SKM-1 (cell line): ENCODE measurements around the gene LDLRAD4.

Experiments
- DNase-seq: peaks from one replicate; lab custom pipeline; 2025; ENCODE audit not compliant: unreplicated experiment; lab: John Stamatoyannopoulos, UW

The LDLRAD4 gene

DNA sequence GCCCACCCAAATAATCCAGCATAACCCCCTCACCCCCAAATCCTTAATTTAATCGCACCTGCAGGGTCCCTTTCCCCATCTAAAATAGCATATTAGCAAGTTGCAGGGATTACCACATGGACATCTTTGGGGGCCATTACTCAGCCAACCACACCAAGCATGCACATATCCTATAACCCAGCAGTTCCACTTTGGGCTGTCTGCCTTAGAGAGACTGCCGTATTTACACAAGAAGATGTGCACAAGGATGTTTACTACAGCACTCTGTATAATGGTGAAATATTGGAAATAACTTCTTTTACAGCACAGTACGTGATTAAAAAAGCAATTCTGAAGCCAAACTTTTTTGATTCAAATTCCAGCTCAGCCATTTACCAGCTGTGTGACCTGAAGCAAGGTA is 17.3 kb upstream of the LDLRAD4 start:
- no peak for DNase-seq

DNA sequence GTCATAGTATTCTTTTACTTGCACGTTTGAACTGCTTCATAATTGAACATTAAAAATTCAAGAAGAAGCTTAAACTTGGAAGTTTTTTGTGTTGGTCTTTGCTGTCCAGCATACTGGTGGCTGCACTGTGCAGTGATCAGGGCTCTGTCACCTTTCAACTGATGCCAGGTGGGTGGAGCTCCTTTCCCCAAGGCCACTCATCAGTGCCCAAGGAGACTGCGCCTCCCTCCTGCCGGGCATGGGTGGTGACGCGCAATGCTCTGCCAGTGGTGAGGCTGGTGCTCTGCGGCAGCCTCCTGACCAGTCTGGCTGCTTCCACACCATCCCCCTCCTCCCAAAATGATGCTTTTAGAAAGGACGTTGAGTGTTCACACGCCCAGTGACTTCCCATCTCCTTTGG is 16.0 kb upstream of the LDLRAD4 start:
- DNase-seq: no peak

DNA sequence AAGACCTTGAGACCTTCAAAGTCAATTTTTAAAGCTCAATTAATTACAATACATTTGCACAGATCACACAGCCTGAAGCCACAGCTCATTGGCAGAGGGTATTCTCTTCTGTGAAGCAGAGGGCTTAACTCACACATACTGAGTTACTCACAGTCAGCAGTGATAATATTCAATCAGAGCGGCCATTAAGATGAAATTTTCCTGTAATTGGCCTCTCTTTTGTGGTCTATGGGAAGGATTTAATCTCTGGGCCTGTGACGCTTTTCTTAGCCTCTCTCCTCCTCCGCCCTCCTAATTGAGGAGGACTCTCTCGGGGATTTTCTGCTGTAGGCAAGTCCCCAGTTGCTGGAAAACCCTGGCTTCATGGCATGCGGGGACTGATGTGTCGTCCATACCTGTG is 12.3 kb upstream of the LDLRAD4 start:
- DNase-seq: no peak

DNA sequence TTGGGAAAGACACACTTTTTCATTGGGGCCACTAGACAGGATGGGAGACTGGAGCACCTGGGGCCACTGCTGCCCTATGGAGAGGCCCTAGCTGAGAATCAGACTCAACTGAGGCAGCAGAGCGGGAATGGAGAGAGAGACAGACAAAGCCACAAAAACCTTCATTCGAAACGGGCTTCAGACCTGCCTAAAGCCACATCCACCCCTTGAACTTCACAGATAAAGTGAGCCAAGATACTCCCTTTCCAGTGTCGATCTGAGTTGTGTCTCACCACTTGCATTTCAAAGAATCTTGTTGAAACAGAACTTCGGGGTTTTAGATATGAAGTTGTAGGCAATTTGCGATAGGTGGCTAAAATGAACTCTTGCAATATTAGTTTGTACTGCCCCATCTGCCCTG is 11.3 kb upstream of the LDLRAD4 start:
- DNase-seq: no peak

DNA sequence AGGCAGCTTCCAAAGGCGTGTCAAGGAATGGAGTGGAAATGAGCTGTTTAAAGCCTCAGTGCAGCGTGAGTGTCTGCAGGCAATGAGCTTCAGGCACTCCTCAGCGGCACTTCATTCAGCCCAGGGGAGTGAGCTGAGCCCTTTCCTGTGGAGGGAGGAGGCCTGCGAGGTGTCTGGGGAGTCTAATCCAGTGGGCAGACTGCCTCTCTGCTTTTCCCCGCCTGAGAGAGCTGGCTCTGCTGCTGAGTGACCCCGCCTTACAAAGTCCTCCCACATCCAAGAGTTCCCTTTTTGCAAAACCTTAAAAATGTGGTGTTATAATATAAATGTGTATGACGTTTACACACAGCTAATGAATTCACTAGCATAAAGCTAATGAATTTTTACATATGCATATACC is 7.0 kb upstream of the LDLRAD4 start:
- DNase-seq: no peak

DNA sequence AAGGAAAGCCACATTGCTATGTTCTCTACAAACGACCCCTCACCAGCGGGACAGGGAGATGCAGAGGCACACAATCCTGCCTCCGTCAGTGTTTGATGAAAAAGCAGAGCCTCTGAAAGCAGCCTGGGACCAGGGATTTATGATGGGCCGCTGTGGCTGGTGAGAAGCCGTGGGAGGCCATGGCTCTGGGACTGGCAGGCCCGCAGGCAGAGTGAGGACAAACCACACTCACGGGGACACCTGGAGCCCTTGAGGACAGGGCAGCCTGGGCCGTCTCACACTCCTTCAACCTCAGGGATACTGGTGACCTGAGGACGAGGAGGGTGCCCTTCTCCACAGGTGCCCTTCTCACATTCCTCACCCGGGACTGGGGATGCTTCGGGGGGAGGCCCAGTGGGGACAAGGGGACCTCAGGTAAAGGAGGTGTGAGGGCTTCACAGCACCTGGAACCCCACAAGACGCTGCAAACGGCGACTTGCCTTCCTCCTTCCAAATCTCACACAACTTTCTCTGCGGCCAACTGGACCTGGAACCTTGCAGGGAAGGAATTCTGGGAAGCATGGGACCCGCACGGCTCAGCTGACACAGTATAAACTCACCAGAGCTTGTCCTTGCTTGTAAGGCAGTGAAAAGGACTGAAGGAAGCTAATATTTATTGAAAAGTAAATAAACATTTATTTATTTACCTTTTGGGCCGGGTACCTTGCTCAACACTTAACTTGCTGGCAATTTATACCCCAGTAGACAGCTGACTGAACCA is 5.3 kb upstream of the LDLRAD4 start:
- DNase-seq: no peak

DNA sequence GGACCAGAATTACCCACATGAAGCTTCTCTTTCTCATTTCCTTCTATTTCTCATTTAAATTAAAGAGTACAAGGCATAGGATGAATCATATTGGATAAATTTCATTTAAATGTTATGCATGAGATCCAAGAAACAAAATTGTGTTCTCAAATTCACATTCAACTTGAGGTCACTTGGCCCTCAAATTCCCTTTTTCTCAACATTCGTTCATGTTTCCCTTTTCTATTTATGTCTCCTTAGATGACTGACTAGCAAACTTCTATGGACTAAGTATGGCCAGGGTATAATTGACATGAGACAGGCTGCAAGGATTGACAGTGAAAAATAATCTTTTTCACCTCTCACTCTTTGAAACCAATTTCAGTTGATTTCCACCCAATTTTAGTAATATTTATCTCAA is 4.0 kb upstream of the LDLRAD4 start:
- no peak for DNase-seq

DNA sequence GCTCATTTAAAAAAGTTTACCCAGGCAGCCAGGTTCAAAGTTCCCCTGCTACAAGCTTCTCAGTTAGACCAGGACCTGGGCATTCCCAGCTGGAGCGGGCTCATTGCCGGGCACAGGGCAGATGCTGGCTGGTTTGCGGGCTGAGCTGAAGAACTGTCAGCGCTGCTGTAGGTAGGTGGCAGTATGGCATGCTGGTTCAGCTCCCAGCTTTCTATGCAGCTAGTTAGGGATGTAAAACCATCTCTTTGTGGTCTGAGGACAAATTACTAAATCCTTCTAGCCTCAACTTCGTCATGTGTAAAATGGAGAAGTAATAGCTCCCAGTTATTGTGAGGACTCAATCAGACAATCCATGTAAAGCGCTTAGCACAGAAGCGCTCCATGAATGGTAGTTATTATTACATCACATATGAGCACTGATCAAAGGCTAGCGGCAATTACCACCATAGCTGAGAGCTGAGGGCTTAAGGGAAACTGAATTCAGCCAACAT is 2.4 kb upstream of the LDLRAD4 start:
- DNase-seq: peak; percentile 58

DNA sequence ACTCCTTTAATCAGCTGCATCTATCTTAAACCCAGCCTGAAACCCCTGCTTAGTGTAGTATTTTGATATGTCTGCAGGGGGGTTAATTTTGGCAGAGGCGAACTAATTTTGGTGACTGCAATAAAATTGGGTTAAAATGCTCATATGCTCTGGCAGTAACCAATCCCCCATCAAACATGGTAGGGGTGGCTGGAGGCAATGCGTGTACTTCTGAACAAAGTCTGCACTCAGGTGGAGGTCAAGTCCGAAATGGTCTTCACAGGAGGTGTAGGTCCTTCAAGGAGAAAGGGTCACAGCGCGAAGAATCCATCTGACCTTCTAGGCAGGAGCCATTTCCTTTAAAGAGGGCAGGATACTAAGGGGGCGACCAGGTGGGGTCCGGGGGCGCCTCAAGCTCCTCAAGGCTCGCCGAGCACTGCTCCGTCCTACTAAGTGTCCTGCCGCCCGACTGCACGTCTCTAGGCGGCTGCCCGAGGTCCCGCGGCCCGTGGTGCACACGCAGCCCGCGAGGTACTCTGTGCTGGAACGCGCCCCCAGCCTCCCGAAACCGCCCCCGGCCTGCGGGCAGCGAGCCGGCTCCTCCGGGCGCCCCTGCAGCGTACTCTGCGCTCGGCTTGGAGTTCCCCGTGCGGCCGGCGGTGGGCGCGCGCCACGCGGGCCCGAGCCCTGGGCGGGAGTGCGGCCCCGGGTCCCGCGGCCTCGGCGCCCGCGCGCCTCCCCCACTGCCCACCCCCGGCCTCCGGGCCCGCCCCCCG is 1.7 kb upstream of the LDLRAD4 start:
- DNase-seq: no peak

DNA sequence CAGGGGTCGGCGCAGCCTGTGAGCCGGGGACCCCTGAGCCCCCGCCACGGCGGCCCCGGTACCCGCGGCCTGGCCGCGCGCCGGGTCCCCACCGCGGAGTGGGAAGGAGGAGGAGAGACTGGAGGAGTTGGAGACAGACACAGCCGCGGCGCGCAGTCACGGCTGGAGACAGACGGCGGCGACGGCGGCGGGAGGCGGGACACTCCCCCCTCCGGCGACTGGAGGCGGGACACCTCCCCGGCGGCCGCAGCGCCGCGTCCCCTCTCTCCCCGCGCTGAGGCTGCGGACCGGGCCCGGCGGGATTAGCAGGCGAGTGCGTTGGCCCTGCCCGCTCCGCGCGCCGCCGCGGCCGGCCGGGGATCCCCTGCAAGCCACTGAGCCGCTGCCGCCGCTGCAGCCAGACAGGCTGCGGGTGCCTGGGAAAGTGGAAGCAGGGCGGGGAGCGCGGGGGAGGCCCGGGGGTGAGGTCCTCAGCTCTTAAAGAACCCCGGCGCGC is 1.0 kb upstream of the LDLRAD4 start:
- DNase-seq: no peak

DNA sequence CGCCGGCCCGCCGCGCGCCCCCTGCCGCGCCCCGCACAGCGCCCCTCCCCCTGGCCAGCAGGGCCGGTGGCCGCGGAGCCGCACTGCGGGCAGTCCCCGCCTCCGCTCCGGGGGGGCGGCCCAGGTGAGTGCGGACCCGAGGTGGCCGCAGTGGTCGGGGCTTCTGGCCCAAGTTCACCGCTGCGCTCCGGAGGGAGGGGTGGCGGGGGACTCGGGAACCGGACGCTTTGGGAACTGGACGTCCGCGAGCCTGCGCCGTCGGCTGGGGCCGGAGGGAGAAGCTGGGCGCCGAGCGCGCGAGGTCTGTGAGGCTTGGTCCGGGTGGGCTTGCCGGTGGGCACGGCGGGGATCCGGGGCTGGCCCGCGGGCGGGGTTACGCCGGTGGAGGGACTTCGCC is 591 bp upstream of the LDLRAD4 start:
- no peak for DNase-seq

DNA sequence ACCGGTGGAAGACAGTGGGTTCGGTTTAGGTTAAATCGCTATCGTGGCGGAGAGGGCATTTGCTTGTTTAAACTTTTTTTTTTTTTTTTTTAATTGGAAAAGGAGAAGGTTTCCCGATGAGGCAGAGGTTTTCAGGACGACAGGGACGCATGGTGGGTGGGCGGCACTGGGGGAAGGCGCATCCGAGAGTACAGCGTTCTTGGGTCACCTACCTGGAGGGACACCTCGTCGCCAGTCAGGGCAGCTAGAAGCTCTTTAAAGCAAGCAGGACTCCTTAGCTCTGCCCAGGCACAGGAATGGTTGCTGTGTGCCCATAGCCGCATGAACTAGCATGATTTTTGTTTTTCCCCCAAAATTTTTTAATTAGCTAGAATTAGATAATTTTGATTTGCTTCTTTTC is 437 bp downstream of the LDLRAD4 start:
- DNase-seq: no peak

DNA sequence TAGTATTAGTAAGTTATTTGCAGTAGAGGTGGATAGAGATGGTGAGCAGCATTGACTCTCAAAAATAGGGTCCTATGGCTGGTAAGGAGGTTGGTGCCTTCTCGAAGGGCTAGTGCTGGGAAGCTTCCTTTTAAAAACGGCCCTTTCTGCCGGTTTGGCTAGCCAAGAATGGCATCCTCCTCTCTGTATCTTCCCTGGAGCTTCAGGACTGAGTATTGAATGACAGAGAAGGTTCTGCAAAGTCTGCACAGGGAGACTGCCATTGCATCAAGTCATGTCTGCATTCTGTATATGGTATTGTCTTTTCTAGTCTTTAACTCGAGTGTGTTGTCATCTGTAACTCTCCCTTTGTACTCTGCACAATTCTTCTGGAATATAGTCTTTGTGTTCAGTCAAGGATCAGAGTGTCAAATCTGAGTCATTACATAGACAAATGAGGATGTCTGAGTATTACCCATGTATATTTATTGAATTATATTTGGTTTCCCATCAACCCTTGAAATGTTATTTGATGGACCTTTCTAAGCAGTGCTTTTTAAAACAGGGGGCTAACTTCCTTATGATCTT is 1.1 kb downstream of the LDLRAD4 start:
- no peak for DNase-seq

DNA sequence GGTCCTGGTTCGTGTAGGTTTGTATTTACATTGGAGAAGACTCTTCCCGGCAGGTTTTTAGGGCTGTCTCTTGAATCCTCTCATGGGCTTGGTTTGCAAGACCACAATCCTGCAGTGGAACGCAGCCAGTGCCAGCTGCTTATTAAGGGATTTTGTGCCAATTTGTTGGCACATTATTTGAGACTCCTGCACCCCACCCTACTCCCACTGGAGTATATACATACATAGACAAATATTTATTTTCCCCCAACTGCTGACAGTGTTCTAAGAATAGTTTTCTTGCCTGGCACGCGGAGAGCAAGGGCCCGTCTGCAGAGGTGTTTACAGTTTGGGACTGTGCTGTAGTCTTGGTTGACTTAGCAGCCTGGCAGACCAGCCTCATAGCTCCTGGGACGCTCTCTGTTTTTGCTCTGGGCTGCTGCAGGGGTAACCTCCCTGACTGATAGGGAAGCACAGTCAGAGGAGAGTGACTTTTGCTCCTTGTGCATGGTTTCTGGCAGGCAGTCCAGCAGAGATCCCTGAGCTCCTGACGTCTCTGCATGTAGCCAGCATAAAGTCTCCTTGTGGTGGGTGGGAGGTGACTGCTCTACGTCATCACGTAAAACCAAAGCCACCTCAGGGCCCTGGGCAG is 1.9 kb downstream of the LDLRAD4 start:
- DNase-seq: no peak

DNA sequence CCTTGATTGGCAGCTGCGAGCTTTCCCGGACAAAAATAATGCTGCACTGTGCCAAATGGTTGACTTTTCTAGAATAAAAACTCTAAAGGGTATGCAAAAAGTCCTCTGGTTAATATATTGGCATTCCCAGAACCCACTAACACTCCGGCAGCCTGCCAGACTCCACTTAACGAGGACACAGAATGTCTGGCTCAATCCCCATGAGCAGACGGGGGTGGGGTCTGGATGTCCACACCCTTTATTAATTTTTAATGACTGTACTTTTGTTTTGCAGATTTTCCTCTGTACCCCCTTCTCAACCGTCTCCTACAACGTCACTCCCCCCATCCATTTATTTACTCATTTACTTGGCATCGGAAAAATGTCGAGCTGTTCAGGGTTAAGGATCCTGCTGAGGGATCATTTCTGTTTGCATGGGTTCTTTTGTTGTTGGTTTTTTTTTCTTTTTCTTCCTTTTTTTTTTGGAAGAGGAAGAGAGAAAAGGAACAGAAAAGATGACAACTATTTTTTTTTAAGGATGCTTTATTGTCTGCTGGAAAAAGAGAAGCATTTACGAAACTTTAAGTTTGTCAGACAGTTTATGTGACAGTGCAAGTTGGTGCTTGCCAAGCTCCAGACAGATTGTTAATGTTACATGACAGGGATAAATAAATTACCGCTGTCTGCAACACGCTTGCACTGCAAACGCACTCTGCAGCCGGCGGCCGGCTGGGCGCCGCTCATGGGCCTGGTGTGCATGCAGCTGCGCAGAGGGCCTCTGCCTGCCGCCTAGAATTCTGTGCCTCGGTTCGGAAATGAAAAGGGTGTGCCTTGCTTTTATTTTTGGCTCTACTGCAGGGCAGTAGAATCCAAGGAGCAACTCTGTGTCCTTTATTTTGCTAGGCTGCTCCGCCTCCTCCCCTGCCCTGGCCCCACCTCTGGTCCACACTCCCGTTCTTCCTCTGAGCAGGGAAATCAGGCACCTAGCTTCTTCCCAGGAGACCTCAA is 3.6 kb downstream of the LDLRAD4 start:
- no peak for DNase-seq

DNA sequence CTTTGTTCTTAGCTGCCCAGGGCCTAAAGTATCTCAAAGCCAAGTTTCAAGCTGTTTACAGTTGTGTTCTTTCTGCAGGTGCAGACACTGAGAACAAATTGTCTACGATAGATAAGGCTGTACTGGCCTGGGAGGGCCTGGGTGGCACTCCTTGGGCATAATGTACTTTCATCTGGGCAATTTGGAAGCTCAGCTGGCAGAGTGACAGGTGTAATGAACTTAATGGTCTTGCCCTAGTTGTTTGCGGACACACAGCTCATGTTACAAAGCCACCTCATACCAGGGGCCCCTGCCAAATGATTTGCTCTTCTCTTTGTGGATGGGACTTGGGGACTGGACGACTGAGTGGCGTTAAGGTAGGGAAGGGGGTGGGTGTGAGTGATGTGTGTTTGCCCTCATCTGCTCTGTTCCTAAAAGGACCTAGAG is 4.3 kb downstream of the LDLRAD4 start:
- no peak for DNase-seq

DNA sequence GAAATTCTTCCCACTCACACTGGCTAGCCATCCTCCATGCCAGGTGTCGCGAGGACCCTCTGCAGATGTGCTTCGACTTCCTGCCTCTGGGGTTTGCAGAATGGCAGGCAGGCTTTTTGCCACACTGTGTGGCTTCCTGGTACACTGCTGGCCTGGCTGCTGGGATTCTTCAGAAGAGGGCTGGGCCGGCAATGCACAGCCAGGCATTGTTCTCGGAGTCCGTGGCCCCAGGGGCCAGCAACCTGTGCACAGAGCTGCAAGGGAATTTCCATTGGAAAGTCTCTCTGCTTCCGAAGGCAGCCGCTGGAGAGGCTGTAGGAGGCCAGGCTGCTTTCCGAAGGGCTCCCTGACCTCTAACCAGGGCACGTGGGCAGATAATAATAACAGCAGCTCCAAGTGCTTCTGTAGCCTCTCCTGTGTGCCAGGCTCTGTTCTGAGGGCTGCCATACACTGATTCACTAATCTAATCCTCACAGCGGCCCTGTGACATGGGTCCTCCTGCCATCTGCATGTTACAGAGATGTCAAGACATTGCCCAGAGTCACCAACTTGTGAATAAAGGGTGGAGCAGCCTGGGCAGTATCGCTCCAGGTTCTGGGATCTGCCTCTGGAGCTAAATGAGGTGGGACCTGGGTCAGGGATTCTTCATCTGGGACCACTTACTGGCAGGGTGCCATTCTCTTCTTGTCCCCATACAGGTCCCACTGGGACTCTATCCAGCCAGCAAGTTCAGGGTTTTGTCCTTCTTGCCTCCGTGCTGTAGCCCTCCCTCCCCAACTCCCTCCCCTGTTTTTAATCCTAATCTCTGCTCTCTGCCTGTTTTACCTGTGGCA is 5.0 kb downstream of the LDLRAD4 start:
- no peak for DNase-seq

DNA sequence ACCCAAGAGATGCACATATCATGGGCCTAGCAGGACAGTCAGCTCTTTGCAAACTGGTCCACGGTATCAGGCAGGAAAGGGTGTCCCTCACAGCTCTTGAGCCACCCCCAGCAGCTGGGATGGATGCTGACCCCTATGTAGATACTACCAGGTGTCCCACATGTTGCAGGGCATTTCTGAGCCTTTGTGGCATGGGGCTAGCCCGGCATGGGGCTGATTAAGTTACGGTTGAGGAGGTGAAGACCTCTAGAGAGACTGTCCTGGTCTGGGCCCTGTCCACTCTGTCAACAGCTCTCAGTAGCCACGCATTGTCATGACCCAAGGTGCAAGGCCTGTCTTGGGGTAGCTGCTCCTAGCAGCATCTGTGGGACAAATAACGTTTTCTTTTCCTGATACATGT is 6.7 kb downstream of the LDLRAD4 start:
- no peak for DNase-seq

DNA sequence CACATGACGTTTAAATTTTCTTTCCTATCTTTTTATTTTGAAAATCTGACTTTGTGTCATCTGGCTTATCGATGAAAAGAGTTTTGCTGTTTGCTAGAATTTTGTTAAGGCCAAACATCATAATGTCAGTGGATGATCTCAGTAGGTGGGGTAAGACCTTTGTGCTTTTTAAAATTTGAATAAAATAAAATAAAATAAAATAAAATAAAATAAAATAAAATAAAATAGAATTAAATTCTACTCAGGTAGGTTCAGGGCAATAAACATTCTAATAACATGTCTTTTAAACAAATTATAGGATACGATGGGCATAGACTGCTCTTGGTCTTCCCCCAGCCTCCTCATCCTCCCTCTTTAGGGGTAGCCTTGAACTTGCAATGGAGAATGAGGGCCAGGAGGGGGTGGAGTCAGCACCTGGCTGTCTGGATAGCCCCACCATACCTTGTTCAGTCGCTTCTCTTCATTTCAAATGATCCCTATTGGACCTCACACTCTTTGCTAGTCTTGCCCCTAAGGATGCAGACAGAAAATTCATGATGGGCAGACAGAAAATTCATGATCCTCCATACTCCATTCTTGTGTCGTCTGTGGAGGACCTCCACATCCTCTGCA is 8.1 kb downstream of the LDLRAD4 start:
- no peak for DNase-seq
